Vagina (tissue), 2 donors: ENCODE measurements around the gene UBAP1L.

ENCODE experiments used
- POLR2A ChIP-seq, 2 donors: fragments of 450-650 bp; IDR thresholded peaks; one replicate each; pipeline ENCODE4 v1.6.1; 2017; ENCODE audit warnings: antibody characterized with exemption in 2 of 2, mild to moderate bottlenecking in 2 of 2, moderate library complexity in 2 of 2
- POLR2AphosphoS5 ChIP-seq, 2 donors: sonication (generic); formaldehyde crosslinking; IDR thresholded peaks; one replicate each; pipeline ENCODE4 v1.9.0; 2017; ENCODE audit warnings: antibody characterized with exemption in 2 of 2, mild to moderate bottlenecking in 2 of 2, low read depth in 1 of 2; ENCODE audit not compliant: insufficient read depth in 1 of 2

GRCh38 chr15:65095747-65096104 is 19.3 kb downstream of the UBAP1L start:
- TF ChIP-seq POLR2AphosphoS5 (IDR thresholded peaks at IDR 0.05; ENCODE audit: insufficient read depth in 1 of 2, low read depth in 1 of 2): no peak
- TF ChIP-seq POLR2A (IDR thresholded peaks at IDR 0.05): no peak
